GM15510 (cell line): Measurements from ENCODE around the gene SDCCAG8.

Experiments
- POLR2A ChIP-seq: IDR thresholded peaks from 3 replicates; pipeline ENCODE4 v1.6.1; 2011; ENCODE audit warnings: borderline replicate concordance; ENCODE audit not compliant: insufficient read length; ENCODE audit errors: extremely low read depth

Gene SDCCAG8

GRCh38 chr1:243449373-243449772, 193.5 kb downstream of the SDCCAG8 start:
- no peak for TF ChIP-seq POLR2A

GRCh38 chr1:243452092-243452491, 196.3 kb downstream of the SDCCAG8 start:
- no peak for TF ChIP-seq POLR2A

GRCh38 chr1:243454328-243454997, 198.6 kb downstream of the SDCCAG8 start:
- TF ChIP-seq POLR2A, result no peak

GRCh38 chr1:243455760-243456651, 200.2 kb downstream of the SDCCAG8 start:
- TF ChIP-seq POLR2A, result no peak

DNA sequence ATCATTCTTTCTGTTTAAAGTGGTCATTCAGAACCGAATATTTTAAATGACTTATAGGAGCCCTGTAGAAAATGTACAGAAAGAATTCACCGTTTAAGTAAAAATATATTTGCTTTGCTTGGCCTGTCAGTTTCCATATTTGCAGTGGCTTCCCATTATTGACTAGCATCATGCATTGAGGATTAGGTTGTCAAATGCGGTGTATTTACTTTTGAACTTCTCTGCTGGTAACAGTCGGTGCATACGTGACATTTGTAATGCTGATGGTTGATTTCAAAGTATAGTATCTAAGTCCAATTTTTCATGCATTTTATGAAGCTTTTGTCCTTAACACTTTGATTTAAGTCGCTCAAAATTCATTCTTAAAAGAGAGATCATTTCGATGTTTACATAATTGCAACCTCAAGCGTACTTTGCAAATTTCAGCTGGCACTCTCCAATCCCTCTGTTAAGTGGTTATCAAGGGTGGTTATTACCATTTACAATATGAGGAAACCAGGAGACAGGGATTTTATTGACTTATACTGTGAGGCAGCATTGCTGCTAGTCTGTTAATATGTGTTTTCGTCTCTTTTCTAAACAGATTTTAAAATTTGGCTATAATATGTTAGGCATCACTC, 201.6 kb downstream of the SDCCAG8 start:
- no peak for TF ChIP-seq POLR2A

DNA sequence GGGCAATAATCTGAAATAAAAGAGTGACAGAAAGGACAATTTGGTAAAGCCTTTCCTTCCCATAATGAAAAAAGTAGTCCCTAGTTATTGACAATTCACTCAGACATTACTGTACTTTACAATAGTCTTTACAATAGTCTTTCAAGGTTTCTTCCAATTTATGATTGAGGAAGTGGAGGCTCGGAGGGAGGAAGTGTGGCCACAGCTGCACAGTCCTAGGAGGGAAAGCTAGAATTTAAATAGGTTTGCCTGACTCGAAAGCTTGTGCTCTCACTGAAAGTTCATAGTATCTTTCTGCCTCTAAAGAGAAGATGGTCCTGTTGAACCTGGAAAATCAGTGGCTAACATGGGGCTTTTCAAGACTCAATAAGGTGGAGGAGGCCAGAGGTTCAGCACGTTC, 203.2 kb downstream of the SDCCAG8 start:
- no peak for TF ChIP-seq POLR2A

GRCh38 chr1:243461700-243462099, 205.9 kb downstream of the SDCCAG8 start:
- no peak for TF ChIP-seq POLR2A

DNA sequence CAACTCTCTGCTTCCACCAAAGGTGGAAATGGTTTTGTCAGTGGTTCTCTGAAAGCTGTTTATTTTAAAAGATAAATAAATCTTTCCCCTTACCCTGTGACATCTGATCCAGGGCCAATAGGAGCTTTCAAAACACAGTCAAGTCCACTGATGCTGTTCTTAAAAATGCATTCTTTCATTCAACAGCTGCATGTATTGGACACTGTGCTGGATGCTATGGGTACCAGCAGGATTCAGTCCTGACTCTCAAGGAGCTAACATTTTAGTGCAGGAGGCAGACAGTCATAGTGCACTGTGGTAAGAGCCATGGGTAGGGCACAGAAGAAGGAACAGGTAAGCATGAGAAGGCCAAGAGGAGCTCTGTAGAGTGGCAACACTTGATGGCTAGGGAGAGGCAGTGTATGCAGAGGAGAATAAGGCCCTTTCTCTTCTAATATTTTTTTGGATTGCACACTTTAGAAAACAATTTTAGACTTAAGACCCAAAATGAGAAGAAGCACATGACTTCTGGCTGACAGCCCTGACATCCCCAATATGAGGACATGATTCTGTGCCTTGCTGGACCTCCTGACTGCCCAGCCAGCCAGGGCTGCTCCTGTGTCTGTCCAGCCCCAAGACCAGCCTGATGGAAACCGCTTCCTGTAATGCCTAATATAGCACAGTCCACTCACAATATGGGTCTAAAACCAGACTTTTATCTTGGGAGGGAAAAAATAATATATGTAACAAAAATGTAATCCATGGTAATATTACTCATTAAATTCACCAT, 207.3 kb downstream of the SDCCAG8 start:
- TF ChIP-seq POLR2A, result no peak

- no peak for TF ChIP-seq POLR2A
Measured at GRCh38 chr1:243465081-243465480, 209.2 kb downstream of the SDCCAG8 start.

- TF ChIP-seq POLR2A, result no peak
Measured at GRCh38 chr1:243465738-243466137, 209.9 kb downstream of the SDCCAG8 start.

- no peak for TF ChIP-seq POLR2A
Measured at GRCh38 chr1:243469497-243469896, 213.7 kb downstream of the SDCCAG8 start.

DNA sequence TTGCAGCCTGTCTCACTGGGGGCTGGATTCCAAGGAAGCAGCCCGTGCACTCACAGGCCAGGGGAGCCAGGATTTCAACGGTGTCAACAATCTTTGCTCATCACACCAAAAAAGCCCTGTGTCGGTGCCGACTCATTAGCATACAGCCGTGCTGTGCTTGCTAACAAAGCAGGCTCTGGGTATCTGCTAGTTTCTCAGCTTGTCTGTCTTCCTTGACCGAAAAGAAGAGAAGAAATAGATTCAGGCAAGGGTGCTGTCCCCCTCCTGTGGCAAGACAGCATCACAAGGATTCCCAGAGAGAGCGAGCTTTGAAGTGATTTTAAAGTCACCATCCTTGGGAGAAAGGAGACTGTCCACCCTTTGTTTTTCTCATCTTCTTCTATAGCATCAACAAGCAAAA, 214.7 kb downstream of the SDCCAG8 start:
- no peak for TF ChIP-seq POLR2A

DNA sequence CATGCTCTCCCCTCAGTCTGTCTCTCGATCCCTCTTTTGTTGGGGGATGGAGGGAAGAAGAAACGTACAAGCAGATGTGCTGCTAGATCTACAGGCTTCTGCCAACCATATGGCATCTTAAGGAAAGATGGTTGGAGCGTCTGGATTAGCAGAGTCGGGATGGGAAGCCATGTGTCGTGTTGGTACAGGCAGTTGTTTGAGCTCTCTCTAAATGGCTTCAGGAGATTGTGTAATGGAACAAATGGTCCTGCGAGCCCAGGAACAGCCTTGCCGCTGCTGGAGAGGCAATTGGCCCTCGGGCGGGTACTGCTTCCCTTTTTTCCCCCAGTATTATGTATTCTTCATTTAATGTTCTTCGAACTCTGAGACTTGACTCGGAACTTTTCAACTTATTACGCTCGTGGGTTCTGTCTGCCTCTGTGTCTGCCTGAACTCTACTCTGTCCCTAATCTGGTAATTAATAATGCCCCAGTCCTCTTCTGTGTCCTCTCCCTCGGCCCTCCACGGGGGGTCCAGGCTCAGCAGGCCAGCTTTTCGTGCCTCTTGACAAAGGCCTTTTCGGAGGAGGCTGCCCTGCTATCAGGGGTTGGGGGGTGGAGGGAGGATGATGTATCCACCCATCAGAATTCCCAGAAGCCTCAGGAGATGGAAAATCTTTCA, 215.3 kb downstream of the SDCCAG8 start:
- TF ChIP-seq POLR2A, result no peak
